SU-DHL-6 (cell line): Measurements from ENCODE around the gene SRGAP2B.
"Not testable (repeated sequence)": the region's sequence is repeated elsewhere in the genome, so short reads cannot be mapped to it uniquely, and the experiment has no call there.

Experiments
- EZH2phosphoT487 ChIP-seq: fragments of 200-600 bp; sonication (generic), shearing (Covaris generic); conservative IDR thresholded peaks from 2 replicates; pipeline ENCODE4 v1.6.1; 2018; ENCODE audit warnings: mild to moderate bottlenecking, antibody characterized with exemption, low read length, moderate library complexity, mixed read lengths
- TF ChIP-seq, protein P1 (sequence below): fragments of 200-600 bp; sonication (generic); IDR thresholded peaks from one replicate; pipeline ENCODE4 v1.5.1; 2017; ENCODE audit warnings: antibody characterized with exemption, mild to moderate bottlenecking, low read length, moderate library complexity; ENCODE audit not compliant: insufficient read depth, poor library complexity, severe bottlenecking

DNA sequence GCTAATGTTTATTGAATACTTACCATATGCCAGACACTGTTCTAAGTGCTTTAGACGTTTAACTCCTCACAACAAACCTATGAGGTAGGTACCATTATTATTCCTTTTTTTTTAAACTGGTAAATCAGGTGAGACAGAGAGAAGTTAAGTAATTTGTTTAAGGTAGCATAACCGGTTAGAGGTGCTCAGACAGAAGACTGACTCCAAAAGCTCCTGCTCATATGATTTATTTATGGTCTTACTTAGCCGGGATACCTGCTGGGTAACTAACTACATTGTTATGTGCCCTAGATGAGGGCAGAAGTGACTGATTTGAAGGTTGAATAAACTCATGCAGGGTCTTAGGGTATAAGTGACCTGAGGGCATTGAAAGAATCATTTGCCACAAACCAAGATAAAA, 17.6 kb upstream of the SRGAP2B start:
- not testable (repeated sequence) for TF ChIP-seq EZH2phosphoT487
- TF ChIP-seq, protein P1, sequence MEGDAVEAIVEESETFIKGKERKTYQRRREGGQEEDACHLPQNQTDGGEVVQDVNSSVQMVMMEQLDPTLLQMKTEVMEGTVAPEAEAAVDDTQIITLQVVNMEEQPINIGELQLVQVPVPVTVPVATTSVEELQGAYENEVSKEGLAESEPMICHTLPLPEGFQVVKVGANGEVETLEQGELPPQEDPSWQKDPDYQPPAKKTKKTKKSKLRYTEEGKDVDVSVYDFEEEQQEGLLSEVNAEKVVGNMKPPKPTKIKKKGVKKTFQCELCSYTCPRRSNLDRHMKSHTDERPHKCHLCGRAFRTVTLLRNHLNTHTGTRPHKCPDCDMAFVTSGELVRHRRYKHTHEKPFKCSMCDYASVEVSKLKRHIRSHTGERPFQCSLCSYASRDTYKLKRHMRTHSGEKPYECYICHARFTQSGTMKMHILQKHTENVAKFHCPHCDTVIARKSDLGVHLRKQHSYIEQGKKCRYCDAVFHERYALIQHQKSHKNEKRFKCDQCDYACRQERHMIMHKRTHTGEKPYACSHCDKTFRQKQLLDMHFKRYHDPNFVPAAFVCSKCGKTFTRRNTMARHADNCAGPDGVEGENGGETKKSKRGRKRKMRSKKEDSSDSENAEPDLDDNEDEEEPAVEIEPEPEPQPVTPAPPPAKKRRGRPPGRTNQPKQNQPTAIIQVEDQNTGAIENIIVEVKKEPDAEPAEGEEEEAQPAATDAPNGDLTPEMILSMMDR = not testable (repeated sequence)
